ENCODE results near the gene MMP14.
"Not testable (repeated sequence)": the region's sequence is repeated elsewhere in the genome, so short reads cannot be mapped to it uniquely, and the experiment has no call there.

Gene MMP14

GRCh38 chr14:22842211-22843122 lies 6.1 kb downstream of the MMP14 start:
- no peak for DNase-seq

GRCh38 chr14:22843123-22843925 lies 6.9 kb downstream of the MMP14 start:
- DNase-seq: no peak

GRCh38 chr14:22844221-22845102 lies 8.1 kb downstream of the MMP14 start:
- no peak for DNase-seq

GRCh38 chr14:22845103-22845394 lies 8.7 kb downstream of the MMP14 start:
- no peak for DNase-seq

- no peak for DNase-seq
Measured at GRCh38 chr14:22845821-22846625, 9.6 kb downstream of the MMP14 start.

GRCh38 chr14:22846811-22847307 lies 10.5 kb downstream of the MMP14 start:
- DNase-seq: no peak

GRCh38 chr14:22847661-22848341 lies 11.4 kb downstream of the MMP14 start:
- peak; percentile 65 for DNase-seq

GRCh38 chr14:22848351-22849164 lies 12.2 kb downstream of the MMP14 start:
- DNase-seq: peak; percentile 97

- peak; percentile 88 for DNase-seq
Measured at GRCh38 chr14:22849212-22849819, 12.9 kb downstream of the MMP14 start.

GRCh38 chr14:22850944-22851764 lies 14.8 kb downstream of the MMP14 start:
- peak; percentile 93 for DNase-seq

GRCh38 chr14:22852178-22852577 lies 15.8 kb downstream of the MMP14 start:
- not testable (repeated sequence) for DNase-seq

GRCh38 chr14:22852599-22852939 lies 16.2 kb downstream of the MMP14 start:
- no peak for DNase-seq

GRCh38 chr14:22852940-22853767 lies 16.8 kb downstream of the MMP14 start:
- peak; percentile 95 for DNase-seq

- DNase-seq: not testable (repeated sequence)
Measured at GRCh38 chr14:22854296-22854695, 17.9 kb downstream of the MMP14 start.

- DNase-seq: no peak
Measured at GRCh38 chr14:22854963-22855724, 18.8 kb downstream of the MMP14 start.

GRCh38 chr14:22856428-22856827 lies 20.0 kb downstream of the MMP14 start:
- DNase-seq: no peak

- DNase-seq: not testable (repeated sequence)
Measured at GRCh38 chr14:22860377-22860776, 24.0 kb downstream of the MMP14 start.

All from femur (tissue), 1 donor.